Transverse colon (tissue), 4 donors: ENCODE results near the gene GOLT1A. TPM values are rescaled to one million over a fixed set of nuclear protein-coding genes. Genes with fewer than 3 reads are reported as not detected.

Experiments used
- DNase-seq: peaks from one replicate; pipeline ENCODE4 v3.0.0-alpha.2; 2019
- H3K27ac ChIP-seq, 4 donors: fragments of 200-600 bp; sonication (generic); 2 replicates each; pipeline ENCODE4 v1.5.1; 2016 to 2018; ENCODE audit warnings: inconsistent platforms in 4 of 4
- H3K27me3 ChIP-seq: fragments of 200-600 bp; sonication (generic); 2 replicates; pipeline ENCODE4 v1.5.1; 2017; ENCODE audit warnings: inconsistent platforms
- H3K36me3 ChIP-seq, 4 donors: fragments of 200-600 bp; sonication (generic); 2 replicates each; pipeline ENCODE4 v1.5.1; 2017 to 2019; ENCODE audit warnings: inconsistent platforms in 4 of 4
- H3K4me1 ChIP-seq, 4 donors: fragments of 200-600 bp; sonication (generic); 2 replicates each; pipeline ENCODE4 v1.5.1; 2017 to 2020; ENCODE audit warnings: inconsistent platforms in 4 of 4
- H3K4me3 ChIP-seq, 4 donors: fragments of 200-600 bp; sonication (generic); 1 replicate in 1 of 4; 2 replicates in 3 of 4; pipeline versions ENCODE4 v1.5.1 to v1.6.1; 2017 to 2019; ENCODE audit warnings: inconsistent platforms in 4 of 4
- H3K9me3 ChIP-seq, 2 donors: fragments of 200-600 bp; sonication (generic); 2 replicates each; pipeline ENCODE4 v1.5.1; 2017 to 2019; ENCODE audit warnings: inconsistent platforms in 2 of 2
- CTCF ChIP-seq, 5 experiments: fragments of 200-600 bp in 3 of 5; fragments of 450-650 bp in 2 of 5; sonication (generic) in 3 of 5; IDR thresholded peaks; 1 replicate in 2 of 5; 2 replicates in 3 of 5; pipeline ENCODE4 v1.5.1; 2016 to 2017; ENCODE audit warnings: antibody characterized with exemption in 5 of 5, inconsistent platforms in 3 of 5, mild to moderate bottlenecking in 2 of 5, moderate library complexity in 1 of 5
- EP300 ChIP-seq: sonication (generic); formaldehyde crosslinking; IDR thresholded peaks from one replicate; pipeline ENCODE4 v1.6.1; 2017; ENCODE audit warnings: antibody characterized with exemption, low read depth
- POLR2A ChIP-seq: fragments of 450-650 bp; IDR thresholded peaks from one replicate; pipeline ENCODE4 v1.6.1; 2016; ENCODE audit warnings: antibody characterized with exemption, mild to moderate bottlenecking, moderate library complexity
- POLR2AphosphoS5 ChIP-seq, 3 donors: sonication (generic); formaldehyde crosslinking; IDR thresholded peaks; one replicate each; pipeline ENCODE4 v1.6.1; 2016; ENCODE audit warnings: antibody characterized with exemption in 3 of 3
- WGBS, 2 donors: methylation state at CpG; one replicate each; pipeline ENCODE4 v1.1.5; 2018; ENCODE audit warnings: low coverage in 1 of 2; 5-methylcytosine and 5-hydroxymethylcytosine counted together
- in situ Hi-C, 4 donors: fragments of 200-750 bp; cut with MboI; loops; one replicate each; pipeline versions ENCODE4 v1.15.0 to v1.15.1; 2017; ENCODE audit warnings: low sequenced_read_pairs in 3 of 4, low pct_ligation_motif_present in 1 of 4, low pct_unique_long_range_greater_than_20kb in 1 of 4
- intact Hi-C: fragments of 100-400 bp; cut with DNase I; formaldehyde crosslinking; loops from one replicate; pipeline ENCODE4 v1.15.1; 2023; ENCODE audit warnings: low total_unique reads
- total RNA-seq, 4 donors: library from RNA; depleted of rRNA; stranded (reverse); fragments of >200 nt; gene quantifications; one replicate each; pipeline ENCODE4 v1.1.0, GENCODE V29; 2016

Gene GOLT1A
- total RNA-seq, 4 donors from 2014 or later, result 9.7 to 13.8 TPM; not detected in 2

GRCh38 chr1:204261746-204262505 lies 48.1 kb upstream of the GOLT1A start:
- H3K27ac ChIP-seq, result no peak overlapping the region
- H3K4me3 ChIP-seq, result no peak overlapping the region
- TF ChIP-seq EP300, result no peak
- no peak for TF ChIP-seq CTCF (IDR thresholded peaks at IDR 0.05)
- no peak for TF ChIP-seq POLR2A
- TF ChIP-seq POLR2AphosphoS5 (IDR thresholded peaks at IDR 0.05), result no peak
- intact Hi-C loops, result no loop called here
- 79 to 80% methylated on average over 1 to 13 of the region's 13 CpGs for WGBS, 2 donors
- H3K9me3 ChIP-seq, result no peaks in the 10 kb centered on the region
- peaks cover 0 to 26% (median 0%) of the 10 kb centered on the region in 4 donors for H3K36me3 ChIP-seq
- DNase-seq, result no peak
- peaks cover 9 to 14% (median 11%) of the 10 kb centered on the region in 4 donors for H3K4me1 ChIP-seq
- in situ Hi-C loops, result loop anchor here in 1 of 4 donors (25.0 kb wide), 1 partner anchor 100 kb away; the partner anchor contains the start of gene PLEKHA6
- no peaks in the 10 kb centered on the region for H3K27me3 ChIP-seq

- in situ Hi-C loops, result loop anchor here in 1 of 4 donors (25.0 kb wide), 1 partner anchor 101 kb away; the partner anchor contains the start of gene PLEKHA6
- TF ChIP-seq EP300 (no peak), POLR2AphosphoS5 (IDR thresholded peaks at IDR 0.05) (no peak), POLR2A (no peak), CTCF (IDR thresholded peaks at IDR 0.05) (no peak)
- Histone ChIP-seq H3K4me1 (peaks cover 3 to 10% (median 6%) of the 10 kb centered on the region in 4 donors), H3K36me3 (peaks cover 0 to 33% (median 0%) of the 10 kb centered on the region in 4 donors), H3K4me3 (no peak overlapping the region), H3K27me3 (no peaks in the 10 kb centered on the region), H3K27ac (no peak overlapping the region), H3K9me3 (no peaks in the 10 kb centered on the region)
- DNase-seq, result no peak
- intact Hi-C loops, result no loop called here
- WGBS, 2 donors, result 94% methylated on average over 9 of the region's 12 CpGs; no CpG with 5 or more reads in 1 of the 2 donors
Measured at GRCh38 chr1:204261266-204261665, 47.5 kb upstream of the GOLT1A start.

- TF ChIP-seq CTCF (IDR thresholded peaks at IDR 0.05) (no peak), POLR2AphosphoS5 (IDR thresholded peaks at IDR 0.05) (no peak)
- H3K27ac ChIP-seq, result no peak overlapping the region
- no peaks in the 10 kb centered on the region for H3K9me3 ChIP-seq
- H3K36me3 ChIP-seq, result peaks cover 0 to 34% (median 0%) of the 10 kb centered on the region in 4 donors
- DNase-seq, result no peak
- no peak overlapping the region for H3K4me3 ChIP-seq
- intact Hi-C loops, result no loop called here
- 86% methylated on average over 14 of the region's 14 CpGs; no CpG with 5 or more reads in 1 of the 2 donors for WGBS, 2 donors
- no peaks in the 10 kb centered on the region for H3K27me3 ChIP-seq
- peaks cover 0 to 4% (median 1%) of the 10 kb centered on the region in 4 donors for H3K4me1 ChIP-seq
- in situ Hi-C loops, result loop anchor here in 1 of 4 donors (25.0 kb wide), 1 partner anchor 102 kb away; the partner anchor contains the start of gene PLEKHA6
Measured at GRCh38 chr1:204260601-204261197, 46.9 kb upstream of the GOLT1A start.

GRCh38 chr1:204259782-204260181 lies 46.0 kb upstream of the GOLT1A start:
- Histone ChIP-seq H3K36me3 (peaks cover 0 to 33% (median 0%) of the 10 kb centered on the region in 4 donors), H3K9me3 (no peaks in the 10 kb centered on the region), H3K27ac (no peak overlapping the region), H3K27me3 (no peaks in the 10 kb centered on the region), H3K4me1 (peaks cover 0 to 3% (median 0%) of the 10 kb centered on the region in 4 donors), H3K4me3 (no peak overlapping the region)
- 68% methylated on average over 5 of the region's 5 CpGs; no CpG with 5 or more reads in 1 of the 2 donors for WGBS, 2 donors
- no peak for DNase-seq
- in situ Hi-C loops, result loop anchor here in 1 of 4 donors (25.0 kb wide), 1 partner anchor 103 kb away; the partner anchor contains the start of gene PLEKHA6
- intact Hi-C loops, result no loop called here
- no peak for TF ChIP-seq POLR2AphosphoS5 (IDR thresholded peaks at IDR 0.05)
- TF ChIP-seq CTCF (IDR thresholded peaks at IDR 0.05), result no peak
- TF ChIP-seq POLR2A, result no peak
- no peak for TF ChIP-seq EP300
